NCI-H2196 (cell line): Measurements from ENCODE around the gene CYP27A1.
"Not testable (repeated sequence)": the region's sequence is repeated elsewhere in the genome, so short reads cannot be mapped to it uniquely, and the experiment has no call there.

Experiments
- DNase-seq: peaks from one replicate; lab custom pipeline; 2025; ENCODE audit not compliant: unreplicated experiment; lab: John Stamatoyannopoulos, UW

Gene CYP27A1

DNA sequence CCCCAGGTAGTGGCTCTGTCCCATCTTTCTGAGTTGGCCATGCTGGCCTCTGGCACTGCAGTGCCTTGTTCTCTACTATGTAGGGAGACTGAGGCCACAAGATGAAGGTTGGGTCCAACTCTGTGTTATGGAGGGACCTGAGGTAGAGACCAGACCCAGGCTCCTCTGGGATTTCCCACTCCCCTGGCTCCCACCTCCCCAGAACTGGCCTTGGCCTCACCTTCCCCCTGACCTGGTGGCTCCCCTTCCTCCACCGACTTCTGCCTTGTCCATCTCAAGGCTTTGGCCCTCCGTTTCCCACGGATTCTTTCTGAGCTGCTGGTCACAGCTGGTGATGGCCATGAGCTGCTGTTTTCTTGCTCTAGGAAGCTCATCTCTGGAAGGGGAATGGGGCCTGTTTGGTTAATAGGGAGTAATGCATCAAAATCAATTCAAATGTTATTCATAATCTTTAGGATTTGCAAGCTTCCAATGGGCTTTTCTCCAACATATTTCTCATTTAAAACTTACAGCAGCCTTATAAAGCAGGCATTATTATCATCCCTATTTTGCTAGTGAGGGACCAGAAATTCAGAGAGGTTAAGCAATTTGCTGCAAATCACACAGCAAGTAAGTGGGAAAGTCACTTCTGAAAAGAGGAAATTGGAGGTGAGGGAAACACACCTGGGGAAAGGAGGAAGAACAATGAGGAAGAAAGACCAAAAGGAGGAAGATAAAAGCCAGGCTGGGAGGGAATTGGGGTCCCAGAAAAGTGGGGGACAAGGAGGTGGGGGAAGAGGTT is 48.8 kb downstream of the CYP27A1 start:
- DNase-seq: no peak

DNA sequence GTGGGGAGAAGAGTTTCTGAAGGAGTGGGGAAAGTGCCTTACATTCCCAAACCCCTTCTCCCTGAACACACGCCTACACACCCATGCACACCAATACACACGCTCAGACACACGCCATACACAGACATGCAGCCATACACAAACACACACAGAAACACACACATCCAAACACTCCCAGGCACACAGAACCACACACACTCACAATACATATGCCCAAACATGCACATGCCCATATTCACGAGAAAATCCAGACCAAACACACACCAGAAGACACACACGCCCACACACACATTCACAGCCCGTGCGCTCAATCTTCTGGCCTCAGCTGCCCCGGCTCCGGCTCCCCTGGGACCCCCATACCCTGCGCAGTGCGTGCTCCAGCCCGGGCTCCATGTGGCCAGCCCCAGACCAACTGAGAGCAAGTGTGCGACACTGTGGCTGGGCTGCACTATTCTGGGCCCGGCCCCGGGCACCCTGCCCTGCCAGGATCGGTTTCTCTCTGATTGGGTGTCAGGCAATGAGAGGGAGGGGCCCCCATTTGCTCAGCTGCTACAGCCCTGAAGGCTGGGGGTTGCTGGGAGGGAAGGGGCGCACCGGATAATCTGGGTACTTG is 49.5 kb downstream of the CYP27A1 start, which contains the start of gene PRKAG3:
TSS of gene PRKAG3 (minus strand) at position 426 of the 613 bp plus-strand sequence.
- no peak for DNase-seq

DNA sequence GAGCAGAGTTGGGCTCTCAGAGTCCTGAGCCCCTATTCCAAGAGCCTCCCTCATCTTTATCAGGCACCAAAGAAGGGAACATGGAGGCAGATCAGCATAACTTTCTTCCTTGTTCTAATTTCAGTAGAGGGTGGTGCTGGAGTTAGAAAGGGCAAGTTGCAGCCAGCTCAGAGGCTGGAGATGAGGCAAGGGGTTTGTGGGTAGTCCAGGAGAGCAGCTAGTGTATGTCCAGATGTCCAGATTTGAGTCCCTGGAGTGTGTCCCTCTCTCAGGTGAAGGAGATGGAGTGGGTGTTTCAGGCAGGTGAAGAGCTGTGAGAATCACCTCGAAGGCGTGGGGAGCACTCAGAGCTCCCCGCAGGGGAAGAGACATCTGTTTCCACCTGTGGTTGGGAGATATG is 50.1 kb downstream of the CYP27A1 start:
- DNase-seq: no peak

DNA sequence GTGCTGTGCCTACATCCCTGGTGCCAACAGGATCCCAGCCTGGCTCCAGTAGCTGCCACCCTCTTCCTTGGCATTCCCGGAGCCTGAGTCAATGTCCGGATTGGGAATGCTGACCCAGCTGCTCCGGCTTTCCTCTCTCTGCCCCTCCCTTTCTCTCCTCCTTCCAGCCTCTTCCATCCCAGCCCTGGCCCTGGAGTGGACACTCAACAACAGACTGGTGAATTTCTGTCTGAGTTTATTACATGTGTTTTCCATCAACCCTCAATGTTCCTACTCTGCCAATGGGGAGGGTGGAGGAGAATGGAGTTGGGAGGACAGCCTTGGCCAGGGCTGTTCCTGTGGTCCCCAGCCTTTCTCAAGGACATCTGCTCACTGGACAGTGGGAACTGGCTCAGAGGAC is 50.6 kb downstream of the CYP27A1 start:
- DNase-seq: no peak

DNA sequence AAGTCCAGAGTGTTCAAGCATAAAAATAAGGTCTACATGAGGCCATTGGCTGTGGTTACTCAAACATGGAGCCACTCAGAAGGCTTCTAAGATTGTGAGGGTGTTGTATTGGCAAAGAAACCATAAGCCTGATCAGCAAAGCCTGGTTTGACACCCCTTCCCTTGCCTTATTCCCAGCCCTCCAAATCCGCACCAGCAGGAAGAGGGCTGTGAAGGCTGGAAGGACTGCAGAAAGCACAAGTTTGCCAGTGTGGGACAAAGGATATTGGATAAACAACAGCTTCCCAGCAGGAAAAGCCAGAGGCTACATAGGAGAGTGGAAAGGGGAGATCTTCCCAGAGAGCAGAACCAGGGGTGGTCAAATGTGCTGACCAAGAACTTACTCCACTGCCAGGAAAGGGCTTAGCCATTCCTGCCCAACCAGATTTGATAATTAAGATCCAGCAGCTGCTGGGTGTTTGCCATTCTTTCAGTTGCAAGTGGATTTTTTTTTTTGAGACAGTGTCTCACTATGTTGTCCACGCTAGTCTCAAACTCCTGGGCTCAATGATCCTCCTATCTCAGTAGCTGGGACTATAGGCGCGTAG is 51.2 kb downstream of the CYP27A1 start:
- DNase-seq: no peak

DNA sequence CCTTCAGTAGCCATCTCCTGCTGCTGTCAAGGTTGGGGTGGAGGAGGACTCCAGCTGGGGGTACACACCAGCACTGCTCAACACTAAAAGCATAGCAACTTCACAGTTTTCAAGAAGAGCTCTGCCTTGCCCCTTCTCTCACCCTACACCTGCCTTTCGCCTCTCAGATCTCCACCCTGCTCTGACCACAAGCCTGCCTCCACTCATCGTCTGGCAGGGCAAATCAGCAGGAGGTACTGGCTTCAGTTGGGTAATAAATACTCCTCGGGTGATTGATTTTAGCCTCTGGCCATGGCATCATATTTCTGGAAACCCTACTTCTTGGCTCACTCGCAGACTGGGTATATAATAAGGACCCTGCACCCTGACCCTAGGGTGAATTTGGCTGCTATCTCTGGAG is 52.7 kb downstream of the CYP27A1 start:
- peak; percentile 31 for DNase-seq

DNA sequence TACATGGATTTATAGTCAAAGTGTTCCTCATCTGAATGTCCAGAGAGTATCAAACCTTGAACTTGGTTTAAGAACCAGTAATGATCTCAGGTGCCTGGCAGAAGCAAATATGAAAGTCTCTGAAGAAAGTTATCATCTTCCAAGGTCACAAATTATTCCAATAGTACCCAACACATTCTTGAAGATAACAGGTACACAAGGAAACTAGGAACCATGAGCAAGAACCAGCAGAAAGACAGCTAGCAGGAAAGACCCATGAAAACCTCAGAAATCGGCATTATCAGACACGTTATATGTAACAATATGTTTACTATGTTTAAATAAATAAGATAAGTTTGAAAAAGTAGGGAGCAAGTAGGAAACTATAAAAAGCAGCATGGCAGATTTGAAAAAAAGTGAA is 55.5 kb downstream of the CYP27A1 start:
- DNase-seq: no peak

DNA sequence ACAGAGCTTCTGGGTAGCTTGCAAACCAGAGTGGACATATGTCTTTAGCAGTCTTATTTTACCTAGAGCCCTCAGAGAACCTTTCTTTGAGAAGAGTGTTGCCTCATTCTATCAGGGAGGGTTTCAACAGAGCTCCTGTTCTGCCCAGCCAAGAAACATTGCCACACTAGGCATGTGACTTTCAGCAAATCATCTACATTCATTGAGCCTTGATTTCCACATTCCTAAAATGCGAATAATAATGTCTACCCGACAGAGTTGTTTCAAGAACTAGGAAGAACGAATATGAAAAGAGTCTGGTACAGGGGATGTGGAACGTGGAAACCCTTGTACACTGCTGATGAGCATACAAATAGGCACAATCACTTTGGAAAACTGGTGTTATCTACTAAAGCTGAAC is 57.5 kb downstream of the CYP27A1 start:
- no peak for DNase-seq

DNA sequence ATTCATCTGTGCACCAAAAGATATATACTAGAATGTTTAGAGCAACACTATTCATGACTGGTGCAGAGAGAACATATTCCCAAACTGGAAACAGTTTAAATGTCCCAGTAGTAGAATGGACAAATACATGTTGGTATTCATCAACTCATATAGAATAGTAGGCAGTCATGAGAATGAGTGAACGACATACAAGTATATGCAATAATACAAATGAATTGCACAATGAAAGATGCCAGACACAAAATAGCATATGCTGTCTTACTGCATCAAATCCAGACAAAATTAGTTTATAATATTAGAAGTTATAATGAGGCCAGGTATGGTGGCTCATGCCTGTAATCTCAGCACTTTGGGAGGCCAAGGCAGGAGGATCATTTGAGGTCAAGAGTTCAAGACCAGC is 57.9 kb downstream of the CYP27A1 start:
- DNase-seq: no peak

DNA sequence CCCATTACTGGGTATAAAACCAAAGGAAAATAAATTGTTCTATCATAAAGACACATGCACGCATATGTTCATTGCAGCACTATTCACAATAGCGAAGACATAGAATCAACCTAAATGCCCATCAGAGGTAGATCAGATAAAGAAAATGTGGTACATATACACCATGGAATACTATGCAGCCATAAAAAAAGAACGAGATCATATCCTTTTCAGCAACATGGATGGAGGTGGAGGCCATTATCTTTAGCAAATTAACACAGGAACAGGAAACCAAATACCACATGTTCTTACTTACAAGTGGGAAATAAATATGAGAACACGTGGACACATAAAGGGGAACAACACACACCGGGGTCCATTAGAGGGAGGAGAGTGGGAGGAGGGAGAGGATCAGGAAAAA is 62.4 kb downstream of the CYP27A1 start:
- DNase-seq: not testable (repeated sequence)

DNA sequence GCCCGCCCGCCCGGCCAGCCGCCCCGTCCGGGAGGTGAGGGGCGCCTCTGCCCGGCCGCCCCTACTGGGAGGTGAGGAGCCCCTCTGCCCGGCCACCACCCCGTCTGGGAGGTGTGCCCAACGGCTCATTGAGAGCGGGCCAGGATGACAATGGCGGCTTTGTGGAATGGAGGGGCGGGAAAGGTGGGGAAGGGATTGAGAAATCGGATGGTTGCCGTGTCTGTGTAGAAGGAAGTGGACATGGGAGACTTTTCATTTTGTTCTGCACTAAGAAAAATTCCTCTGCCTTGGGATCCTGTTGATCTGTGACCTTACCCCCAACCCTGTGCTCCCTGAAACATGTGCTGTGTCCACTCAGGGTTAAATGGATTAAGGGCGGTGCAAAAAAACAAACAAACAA is 65.0 kb downstream of the CYP27A1 start:
- DNase-seq: not testable (repeated sequence)

DNA sequence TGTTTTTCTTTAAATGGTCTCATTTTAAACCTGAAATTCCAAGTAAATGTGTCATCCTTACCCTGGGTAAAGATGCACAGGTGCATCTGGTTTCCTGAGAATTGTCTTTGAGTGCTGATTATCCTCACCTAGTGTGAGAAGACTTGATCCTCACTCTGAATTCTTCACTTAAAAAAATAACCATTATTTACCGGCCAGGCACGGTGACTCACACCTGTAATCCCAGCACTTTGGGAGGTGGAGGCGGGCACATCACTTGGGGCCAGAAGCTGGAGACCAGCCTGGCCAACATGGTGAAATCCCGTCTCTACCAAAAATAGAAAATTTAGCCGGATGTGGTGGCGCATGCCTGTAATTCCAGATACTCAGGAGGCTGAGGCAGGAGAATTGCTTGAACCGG is 67.8 kb downstream of the CYP27A1 start:
- no peak for DNase-seq

DNA sequence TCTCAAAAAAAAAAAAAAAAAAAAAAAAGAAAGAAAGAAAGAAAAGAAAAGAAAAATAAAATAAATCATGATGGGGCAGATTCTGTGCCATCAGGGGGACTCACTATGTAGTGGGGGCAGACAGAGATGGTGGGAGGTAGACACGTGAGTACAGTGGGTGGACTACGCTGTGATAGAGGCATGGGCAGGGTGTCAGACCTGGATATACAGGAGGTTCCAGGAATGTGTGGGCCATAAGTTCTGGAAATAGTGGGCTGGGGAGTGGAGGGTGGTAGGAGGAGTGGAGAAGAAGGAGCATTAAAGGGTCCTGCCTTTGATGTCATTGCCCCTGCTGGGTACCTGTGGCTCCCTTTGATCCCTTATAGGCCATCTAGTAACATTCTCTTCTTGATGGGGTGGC is 68.8 kb downstream of the CYP27A1 start:
- no peak for DNase-seq

DNA sequence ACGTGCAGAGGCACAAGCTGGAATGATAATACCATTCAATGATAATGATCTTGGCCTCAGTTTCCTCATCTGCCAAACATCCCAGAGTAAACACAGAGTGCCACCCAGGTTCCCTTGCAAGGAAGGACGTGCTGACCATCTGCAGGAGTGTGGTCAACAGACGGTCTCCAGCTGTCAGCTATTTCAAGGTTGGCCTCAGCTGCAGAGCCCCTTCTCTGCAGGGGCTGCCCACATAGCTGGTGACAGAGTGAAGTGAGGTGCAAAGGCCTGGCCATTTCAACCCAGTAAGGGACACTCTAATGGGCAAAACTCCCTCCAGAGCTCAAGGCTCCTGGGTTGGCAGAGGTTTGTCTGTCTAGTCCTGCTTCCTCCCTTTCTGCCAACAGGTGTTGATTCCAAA is 69.3 kb downstream of the CYP27A1 start:
- no peak for DNase-seq

DNA sequence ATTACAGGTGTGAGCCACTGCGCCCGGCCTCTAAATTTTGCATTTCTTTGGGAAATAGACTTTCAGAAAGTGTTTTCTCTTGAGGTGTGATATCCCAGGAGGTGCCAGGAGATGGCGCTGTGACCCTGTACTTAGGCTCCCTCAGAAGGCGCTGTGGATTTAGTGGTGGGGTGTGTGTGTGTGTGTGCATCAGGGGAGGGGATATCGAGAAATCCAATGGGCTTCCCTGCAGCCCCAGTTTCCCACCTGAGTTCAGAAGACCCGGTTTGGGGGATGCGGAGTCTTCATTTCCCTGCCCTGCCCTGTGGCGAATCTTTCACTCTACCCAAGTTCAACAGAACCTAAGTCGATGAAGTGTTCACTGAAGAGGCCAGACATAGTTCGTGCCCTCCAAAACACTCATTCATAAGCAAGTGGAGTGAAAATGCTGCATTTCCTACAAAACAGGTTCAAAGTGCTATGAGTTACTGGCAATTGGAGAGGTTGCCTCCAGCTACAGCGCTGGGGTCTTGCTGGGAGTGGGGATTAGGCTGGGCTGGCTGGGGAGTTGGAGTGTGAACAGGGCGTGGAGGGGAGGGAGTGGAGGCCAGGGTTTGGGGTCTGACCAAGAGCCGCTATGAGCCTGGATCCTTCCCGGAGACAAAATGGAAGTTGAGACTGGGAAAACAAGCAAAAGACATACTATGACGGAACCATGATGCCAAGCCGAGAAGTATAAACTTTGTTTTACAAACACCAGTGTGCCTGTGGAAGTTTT is 71.1 kb downstream of the CYP27A1 start:
- peak; percentile 68 for DNase-seq

DNA sequence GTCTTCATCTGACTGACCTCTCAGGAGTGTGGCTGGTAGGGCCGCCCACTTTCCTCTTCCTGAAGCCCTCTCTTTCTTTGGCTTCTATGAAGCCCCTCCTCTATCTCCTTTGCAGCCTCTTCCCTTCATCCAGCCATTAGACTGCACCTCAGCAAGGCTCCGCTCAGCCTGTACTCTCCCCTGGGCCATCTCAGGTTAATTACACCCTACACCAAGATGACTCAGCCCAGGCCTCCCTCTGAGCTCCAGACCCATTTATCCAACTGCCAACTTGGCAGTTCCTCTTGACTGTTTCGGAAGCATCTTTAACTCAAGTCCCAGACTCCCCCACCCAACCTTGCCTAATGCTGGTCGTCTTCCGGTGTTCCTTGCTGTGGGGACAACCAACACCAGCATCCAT is 71.8 kb downstream of the CYP27A1 start:
- DNase-seq: no peak

DNA sequence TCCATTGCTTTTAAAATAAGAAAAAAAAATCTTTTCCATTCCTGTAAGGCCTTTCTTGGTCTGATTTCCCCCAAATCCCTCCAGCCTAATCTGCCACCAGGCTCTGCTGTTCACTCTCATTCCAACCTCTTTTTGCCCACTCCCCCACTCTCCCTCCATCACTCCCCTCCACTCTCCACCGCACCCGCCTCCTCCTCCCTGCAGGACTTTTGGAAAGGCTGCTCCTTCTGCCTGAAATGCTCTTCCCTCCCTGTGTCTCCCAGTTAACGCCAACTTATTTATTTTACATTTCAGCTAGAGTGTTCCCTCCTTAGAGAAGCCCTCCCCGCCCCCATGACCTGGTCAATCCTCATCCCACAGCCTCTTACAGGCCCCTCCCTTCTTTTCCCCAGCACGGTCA is 72.9 kb downstream of the CYP27A1 start:
- no peak for DNase-seq

DNA sequence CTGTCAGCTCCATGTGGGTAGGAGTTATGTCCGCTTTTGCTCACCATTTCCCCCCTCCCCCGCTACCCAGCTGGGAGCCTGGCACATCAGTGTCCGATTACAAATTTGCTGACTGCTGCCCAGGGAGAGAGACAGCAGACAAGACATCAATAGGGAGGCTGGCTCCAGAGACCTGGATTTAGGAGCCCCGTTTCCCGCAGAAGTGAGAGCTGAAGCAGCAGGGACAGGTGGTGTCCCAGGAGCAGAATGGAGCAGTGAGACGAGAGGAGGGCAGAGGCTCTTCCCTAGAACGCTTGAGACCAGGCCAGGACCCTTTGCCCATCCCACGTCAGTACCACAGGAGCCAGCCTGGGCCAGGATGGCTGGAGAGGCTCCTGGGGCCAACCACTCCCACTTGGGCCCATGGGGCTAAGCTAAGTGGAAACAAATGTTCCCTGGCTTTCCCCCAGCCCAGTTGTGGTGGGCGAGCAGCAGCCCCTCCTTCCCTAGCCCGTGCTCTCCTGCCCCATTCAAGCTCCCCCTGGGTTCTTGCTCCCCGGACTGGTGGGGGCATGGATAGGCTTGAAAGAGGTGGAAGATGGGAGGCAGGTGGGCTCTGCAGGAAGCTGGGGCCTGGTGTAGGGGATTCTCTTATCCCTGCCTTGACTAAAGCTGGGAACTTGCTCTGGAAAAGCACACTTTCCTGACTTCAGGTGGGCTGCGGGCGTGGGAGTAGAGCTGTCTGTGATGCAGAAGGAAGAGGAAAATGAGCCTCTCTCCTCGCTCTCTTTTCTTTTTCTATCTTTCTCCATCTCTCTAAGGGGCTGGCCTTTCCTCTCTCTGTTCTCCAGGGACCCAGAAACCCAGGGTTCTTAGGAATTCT is 73.6 kb downstream of the CYP27A1 start:
- no peak for DNase-seq

DNA sequence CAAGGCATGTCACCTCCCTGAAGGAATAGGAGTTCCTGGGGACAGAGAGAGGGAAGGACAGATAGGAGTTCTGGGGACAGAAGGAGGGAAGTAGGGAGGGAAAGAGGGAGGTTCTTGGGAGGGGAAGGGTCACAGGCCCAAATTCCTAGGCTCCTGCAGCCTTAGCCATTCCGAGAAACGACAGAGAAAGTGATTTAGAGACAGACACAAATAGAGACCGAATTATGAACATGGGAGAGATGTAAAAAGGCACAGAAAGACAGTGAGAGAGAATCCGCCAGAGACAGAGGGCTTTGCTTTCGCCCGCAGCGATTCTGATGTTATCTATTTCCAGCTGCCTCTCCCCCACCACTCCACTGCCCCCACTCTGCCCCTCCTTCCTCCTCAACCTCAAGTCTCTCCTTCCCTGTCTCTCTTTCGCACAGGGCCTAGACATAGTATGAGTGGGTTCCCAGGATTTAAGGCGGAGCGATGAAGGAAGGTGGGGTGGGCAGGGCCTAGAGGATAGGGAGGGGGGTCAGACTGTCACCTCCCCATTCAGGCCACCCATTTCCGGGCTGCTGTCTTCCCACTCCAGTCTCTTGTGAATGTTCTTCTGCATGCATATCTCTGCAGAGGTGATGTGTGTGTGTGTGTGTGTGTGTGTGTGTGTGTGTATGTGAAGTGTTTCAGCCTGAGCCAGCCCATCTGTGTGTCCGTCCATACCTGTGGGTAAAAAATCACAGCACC is 74.4 kb downstream of the CYP27A1 start:
- no peak for DNase-seq

DNA sequence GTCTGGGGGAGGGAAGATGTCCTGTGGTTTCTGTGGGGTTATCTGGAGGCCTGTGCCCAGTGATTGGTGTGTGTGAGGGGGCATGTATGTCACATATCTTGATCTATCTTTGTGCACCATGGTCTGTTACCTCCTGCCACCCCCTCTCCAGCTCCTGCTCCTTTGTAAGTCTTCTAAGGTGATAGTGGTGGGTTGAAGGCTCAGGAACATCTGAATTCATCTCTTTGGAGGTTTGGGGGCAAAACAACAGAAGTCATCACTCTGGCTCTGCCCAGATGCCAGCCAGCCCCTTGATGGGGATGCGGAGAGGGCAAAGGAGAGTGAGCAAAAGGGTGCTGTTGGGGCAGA is 74.9 kb downstream of the CYP27A1 start:
- DNase-seq: no peak
